ENCODE results near the gene SF3B1.
"Not testable (repeated sequence)": the region's sequence is repeated elsewhere in the genome, so short reads cannot be mapped to it uniquely, and the experiment has no call there.

SF3B1 gene

GRCh38 chr2:197435598-197436420, 981 bp upstream of the SF3B1 start:
- DNase-seq, result peak; percentile 16

GRCh38 chr2:197433780-197434438, 919 bp downstream of the SF3B1 start:
- no peak for DNase-seq

- not testable (repeated sequence) for DNase-seq
Measured at GRCh38 chr2:197432527-197432926, 2.3 kb downstream of the SF3B1 start.

GRCh38 chr2:197431858-197432257, 3.0 kb downstream of the SF3B1 start:
- no peak for DNase-seq

GRCh38 chr2:197427986-197428385, 6.8 kb downstream of the SF3B1 start:
- no peak for DNase-seq

- DNase-seq, result no peak
Measured at GRCh38 chr2:197426723-197427603, 7.9 kb downstream of the SF3B1 start.

- no peak for DNase-seq
Measured at GRCh38 chr2:197425550-197425949, 9.3 kb downstream of the SF3B1 start.

GRCh38 chr2:197423307-197423706, 11.5 kb downstream of the SF3B1 start:
- DNase-seq, result no peak

GRCh38 chr2:197419438-197419837, 15.4 kb downstream of the SF3B1 start:
- DNase-seq, result no peak

- no peak for DNase-seq
Measured at GRCh38 chr2:197416268-197416667, 18.6 kb downstream of the SF3B1 start.

- DNase-seq, result no peak
Measured at GRCh38 chr2:197414515-197414914, 20.3 kb downstream of the SF3B1 start.

GRCh38 chr2:197414039-197414438, 20.8 kb downstream of the SF3B1 start:
- no peak for DNase-seq

- no peak for DNase-seq
Measured at GRCh38 chr2:197405582-197405981, 29.2 kb downstream of the SF3B1 start.

- DNase-seq, result no peak
Measured at GRCh38 chr2:197399887-197400540, 34.8 kb downstream of the SF3B1 start.

GRCh38 chr2:197398913-197399312, 35.9 kb downstream of the SF3B1 start:
- no peak for DNase-seq

- no peak for DNase-seq
Measured at GRCh38 chr2:197391220-197391717, 43.6 kb downstream of the SF3B1 start.

GRCh38 chr2:197388866-197389587, 45.8 kb downstream of the SF3B1 start:
- DNase-seq, result no peak

- no peak for DNase-seq
Measured at GRCh38 chr2:197387179-197387578, 47.6 kb downstream of the SF3B1 start.

- DNase-seq, result no peak
Measured at GRCh38 chr2:197386242-197386641, 48.6 kb downstream of the SF3B1 start.

GRCh38 chr2:197383825-197384224, 51.0 kb downstream of the SF3B1 start:
- no peak for DNase-seq

- no peak for DNase-seq
Measured at GRCh38 chr2:197381641-197382040, 53.2 kb downstream of the SF3B1 start.

- DNase-seq, result not testable (repeated sequence)
Measured at GRCh38 chr2:197379918-197380309, 54.9 kb downstream of the SF3B1 start.

All from RPMI8226 (cell line).